Kidney (tissue), 14 donors: ENCODE data around the gene FYTTD1. TPM values are rescaled to one million over a fixed set of nuclear protein-coding genes. Genes with fewer than 3 reads are reported as not detected.

ENCODE experiments used
- DNase-seq, 5 donors: peaks; one replicate each; pipeline ENCODE4 v3.0.0-alpha.2; 2013 to 2020
- FAIRE-seq: peaks from 2 replicates; lab custom pipeline; 2012; peaks lifted over from hg19 to GRCh38; lab: Jason Lieb, UNC
- H3K27ac ChIP-seq, 2 donors: one replicate each; pipeline ENCODE4 v1.7.0; 2013; ENCODE audit warnings: low read depth in 2 of 2, low read length in 2 of 2, inconsistent platforms in 1 of 2
- H3K27me3 ChIP-seq: one replicate; pipeline ENCODE4 v1.7.1; 2013; ENCODE audit warnings: low read length, inconsistent platforms; ENCODE audit not compliant: control insufficient read depth, insufficient read depth
- H3K36me3 ChIP-seq, 3 donors: one replicate each; pipeline versions ENCODE4 v1.7.0 to v1.7.1; 2013; ENCODE audit warnings: low read length in 3 of 3, control low read depth in 1 of 3, inconsistent platforms in 1 of 3; ENCODE audit not compliant: insufficient read depth in 3 of 3, control insufficient read depth in 2 of 3
- H3K4me1 ChIP-seq, 3 donors: one replicate each; pipeline versions ENCODE4 v1.7.0 to v1.7.1; 2013; ENCODE audit warnings: low read length in 3 of 3, inconsistent platforms in 1 of 3, low read depth in 1 of 3; ENCODE audit not compliant: control insufficient read depth in 2 of 3, insufficient read depth in 2 of 3
- H3K4me3 ChIP-seq, 3 donors: one replicate each; pipeline versions ENCODE4 v1.7.0 to v1.8.1; 2013; ENCODE audit warnings: low read length in 3 of 3, control low read depth in 1 of 3, inconsistent platforms in 1 of 3
- H3K9ac ChIP-seq, 3 donors: one replicate each; pipeline versions ENCODE4 v1.7.0 to v1.7.1; 2013; ENCODE audit warnings: low read length in 3 of 3, control low read depth in 1 of 3, inconsistent platforms in 1 of 3
- H3K9me3 ChIP-seq, 3 donors: one replicate each; pipeline versions ENCODE4 v1.7.0 to v1.7.1; 2013; ENCODE audit warnings: low read length in 3 of 3, control low read depth in 1 of 3, inconsistent platforms in 1 of 3; ENCODE audit not compliant: control insufficient read depth in 2 of 3, insufficient read depth in 1 of 3
- CTCF ChIP-seq: IDR thresholded peaks from 3 replicates; pipeline ENCODE4 v1.5.1; 2012; ENCODE audit warnings: mild to moderate bottlenecking, moderate library complexity, borderline replicate concordance; ENCODE audit not compliant: insufficient read depth; ENCODE audit errors: extremely low read depth
- intact Hi-C: fragments of 100-400 bp; cut with DNase I; formaldehyde crosslinking; loops from one replicate; pipeline ENCODE4 v1.11.1; 2022
- polyA plus RNA-seq: library from polyadenylated mRNA; stranded (reverse); fragments of 350-450 nt; fragmentation: Illumina TruSeq; extraction: RNeasy Lipid Tissue Mini Kit (QIAGEN cat#74804); gene quantifications from one replicate; pipeline ENCODE4 v1.2.3, GENCODE V29; 2014; ENCODE audit warnings: low read depth, low replicate concordance; ENCODE audit not compliant: insufficient read depth
- total RNA-seq: library from RNA; stranded (reverse); fragmentation: NEBNext Ultra II Directional; extraction: Animal tissue kit (Norgen Biotek cat#: 25700); gene quantifications from one replicate; pipeline ENCODE4 v1.2.1, GENCODE V29; 2021
- donor health status: control.
- donor health status: control.
- donor health status: control.
- donor health status: control.
- donor health status: control.
- donor health status: DM: yes; HTN: yes; CAD: no.
- donor health status: Normal renal cell carcinoma (clear cell type).

The FYTTD1 gene
- total and polyA plus RNA-seq, 2 donors from 2014 or later: 11.9 to 53.7 TPM

- no peak for TF ChIP-seq CTCF
- Histone ChIP-seq H3K27ac (no peak overlapping the region), H3K36me3 (peaks cover 3 to 13% (median 8%) of the 10 kb centered on the region in 3 donors), H3K9me3 (no peaks in the 10 kb centered on the region), H3K27me3 (no peaks in the 10 kb centered on the region), H3K9ac (no peak overlapping the region), H3K4me1 (no peaks in the 10 kb centered on the region), H3K4me3 (no peak overlapping the region)
- intact Hi-C loops: no loop called here
- FAIRE-seq (no peak), DNase-seq (no peak)
These were observed 12.1 kb downstream of the FYTTD1 start for GRCh38 chr3:197761784-197762183.

GRCh38 chr3:197775317-197775716 is 25.6 kb downstream of the FYTTD1 start:
- intact Hi-C loops: no loop called here
- Histone ChIP-seq H3K27ac (no peak overlapping the region), H3K9me3 (no peaks in the 10 kb centered on the region), H3K4me1 (no peaks in the 10 kb centered on the region), H3K27me3 (no peaks in the 10 kb centered on the region), H3K4me3 (no peak overlapping the region), H3K36me3 (peaks cover 10 to 39% (median 34%) of the 10 kb centered on the region in 3 donors), H3K9ac (no peak overlapping the region)
- TF ChIP-seq CTCF: no peak
- FAIRE-seq: no peak
- no peak for DNase-seq

GRCh38 chr3:197782230-197782629 is 32.5 kb downstream of the FYTTD1 start:
- TF ChIP-seq CTCF: no peak
- Histone ChIP-seq H3K4me1 (no peaks in the 10 kb centered on the region), H3K27me3 (no peaks in the 10 kb centered on the region), H3K9ac (no peak overlapping the region), H3K27ac (no peak overlapping the region), H3K9me3 (no peaks in the 10 kb centered on the region), H3K36me3 (peaks cover 9 to 27% (median 12%) of the 10 kb centered on the region in 3 donors), H3K4me3 (no peak overlapping the region)
- FAIRE-seq (no peak), DNase-seq (no peak)
- intact Hi-C loops: no loop called here

GRCh38 chr3:197784019-197784585 is 34.4 kb downstream of the FYTTD1 start:
- intact Hi-C loops: no loop called here
- FAIRE-seq: no peak
- Histone ChIP-seq H3K4me3 (no peak overlapping the region), H3K9ac (no peak overlapping the region), H3K9me3 (no peaks in the 10 kb centered on the region), H3K27me3 (no peaks in the 10 kb centered on the region), H3K4me1 (no peaks in the 10 kb centered on the region), H3K27ac (no peak overlapping the region), H3K36me3 (peaks cover under 1 to 17% (median 10%) of the 10 kb centered on the region in 3 donors)
- no peak for TF ChIP-seq CTCF
- DNase-seq: no peak
